ENCODE measurements around the gene SRCAP.

DNA sequence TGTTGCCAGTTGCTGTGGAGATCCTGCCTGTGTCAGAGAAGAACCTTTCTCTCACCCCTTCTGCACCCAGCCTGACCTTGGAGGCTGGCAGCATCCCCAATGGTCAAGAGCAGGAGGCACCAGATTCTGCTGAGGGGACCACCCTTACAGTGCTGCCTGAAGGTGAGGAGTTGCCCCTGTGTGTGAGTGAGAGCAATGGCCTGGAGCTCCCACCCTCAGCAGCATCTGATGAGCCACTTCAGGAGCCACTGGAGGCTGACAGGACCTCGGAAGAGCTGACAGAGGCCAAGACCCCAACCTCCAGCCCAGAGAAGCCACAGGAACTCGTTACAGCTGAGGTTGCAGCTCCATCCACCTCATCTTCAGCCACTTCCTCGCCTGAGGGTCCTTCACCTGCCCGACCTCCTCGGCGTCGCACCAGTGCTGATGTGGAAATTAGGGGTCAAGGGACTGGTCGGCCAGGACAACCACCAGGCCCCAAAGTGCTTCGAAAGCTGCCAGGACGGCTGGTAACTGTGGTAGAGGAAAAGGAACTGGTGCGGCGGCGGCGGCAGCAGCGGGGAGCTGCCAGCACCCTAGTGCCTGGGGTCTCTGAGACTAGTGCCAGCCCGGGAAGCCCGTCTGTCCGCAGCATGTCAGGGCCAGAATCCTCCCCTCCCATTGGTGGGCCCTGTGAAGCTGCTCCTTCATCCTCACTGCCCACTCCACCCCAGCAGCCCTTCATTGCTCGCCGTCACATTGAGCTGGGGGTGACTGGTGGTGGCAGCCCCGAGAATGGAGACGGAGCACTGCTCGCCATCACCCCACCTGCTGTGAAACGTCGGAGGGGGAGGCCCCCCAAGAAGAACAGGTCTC, 39.0 kb downstream of the SRCAP start:
- TF ChIP-seq, protein P1, sequence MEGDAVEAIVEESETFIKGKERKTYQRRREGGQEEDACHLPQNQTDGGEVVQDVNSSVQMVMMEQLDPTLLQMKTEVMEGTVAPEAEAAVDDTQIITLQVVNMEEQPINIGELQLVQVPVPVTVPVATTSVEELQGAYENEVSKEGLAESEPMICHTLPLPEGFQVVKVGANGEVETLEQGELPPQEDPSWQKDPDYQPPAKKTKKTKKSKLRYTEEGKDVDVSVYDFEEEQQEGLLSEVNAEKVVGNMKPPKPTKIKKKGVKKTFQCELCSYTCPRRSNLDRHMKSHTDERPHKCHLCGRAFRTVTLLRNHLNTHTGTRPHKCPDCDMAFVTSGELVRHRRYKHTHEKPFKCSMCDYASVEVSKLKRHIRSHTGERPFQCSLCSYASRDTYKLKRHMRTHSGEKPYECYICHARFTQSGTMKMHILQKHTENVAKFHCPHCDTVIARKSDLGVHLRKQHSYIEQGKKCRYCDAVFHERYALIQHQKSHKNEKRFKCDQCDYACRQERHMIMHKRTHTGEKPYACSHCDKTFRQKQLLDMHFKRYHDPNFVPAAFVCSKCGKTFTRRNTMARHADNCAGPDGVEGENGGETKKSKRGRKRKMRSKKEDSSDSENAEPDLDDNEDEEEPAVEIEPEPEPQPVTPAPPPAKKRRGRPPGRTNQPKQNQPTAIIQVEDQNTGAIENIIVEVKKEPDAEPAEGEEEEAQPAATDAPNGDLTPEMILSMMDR (IDR thresholded peaks at IDR 0.05; ENCODE audit: control extremely low read depth in 1 of 3, insufficient read depth in 1 of 3, low read depth in 1 of 3, low read length in 3 of 3) = no peak
- TF ChIP-seq POLR2AphosphoS5 (IDR thresholded peaks at IDR 0.05; ENCODE audit: low read depth, low read length) (no peak), ZNF274 (IDR thresholded peaks at IDR 0.05; ENCODE audit: borderline replicate concordance, extremely low read depth, low read length) (no peak)

Data from H1 (cell line).